Activated CD8-positive, alpha-beta T cell treated with anti-CD3 and anti-CD28 coated beads for 36 hours (primary cell): ENCODE data around the gene SLC22A23. TPM values are rescaled to one million over a fixed set of nuclear protein-coding genes. Genes with fewer than 3 reads are reported as not detected.

Experiments used
- ATAC-seq: fragments of 200-7000 bp; cut with Tn5 transposase; one replicate; pipeline ENCODE4 v1.10.0; 2021; ENCODE audit warnings: mild to moderate bottlenecking, moderate library complexity
- CTCF ChIA-PET: fragments of 350-600 bp; sonication (Branson Sonifier 250); formaldehyde crosslinking; loops from one replicate; lab custom pipeline; 2021; ENCODE audit warnings: antibody characterized with exemption; lab: Charles Lee
- POLR2A ChIA-PET: fragments of 350-600 bp; sonication (Branson Sonifier 250); formaldehyde crosslinking; loops from one replicate; lab custom pipeline; 2021; ENCODE audit warnings: antibody characterized with exemption; lab: Charles Lee
- DNase-seq: peaks from one replicate; pipeline ENCODE4 v3.0.0-alpha.2; 2020
- H3K27ac Mint-ChIP-seq: one replicate; pipeline ENCODE4 v1.8.0; 2021; ENCODE audit warnings: mild to moderate bottlenecking, mixed read lengths
- H3K27me3 Mint-ChIP-seq: one replicate; pipeline ENCODE4 v1.8.0; 2021; ENCODE audit warnings: mixed read lengths
- H3K36me3 Mint-ChIP-seq: one replicate; pipeline ENCODE4 v1.8.0; 2021; ENCODE audit warnings: low read depth, mixed read lengths
- H3K4me1 Mint-ChIP-seq: one replicate; pipeline ENCODE4 v1.8.0; 2021; ENCODE audit warnings: low read depth, mixed read lengths
- H3K4me3 Mint-ChIP-seq: one replicate; pipeline ENCODE4 v1.8.0; 2021; ENCODE audit warnings: mild to moderate bottlenecking, moderate library complexity, mixed read lengths
- H3K9me3 Mint-ChIP-seq: one replicate; pipeline ENCODE4 v1.8.0; 2021; ENCODE audit warnings: mixed read lengths
- intact Hi-C: fragments of 100-400 bp; cut with micrococcal nuclease; formaldehyde crosslinking; loops from one replicate; pipeline ENCODE4 v1.10.0; 2022
- total RNA-seq, 2 experiments: library from RNA; stranded (reverse); gene quantifications; one replicate each; pipeline ENCODE4 v1.2.3, GENCODE V29; 2021
- TF ChIP-seq, protein P1 (sequence below): fragments of 200-600 bp; IDR thresholded peaks from one replicate; pipeline ENCODE4 v1.8.0; 2022; ENCODE audit warnings: antibody characterized with exemption, mild to moderate bottlenecking

Gene SLC22A23
- total RNA-seq, 2 experiments from 2014 or later: 0.16 to 0.34 TPM

DNA sequence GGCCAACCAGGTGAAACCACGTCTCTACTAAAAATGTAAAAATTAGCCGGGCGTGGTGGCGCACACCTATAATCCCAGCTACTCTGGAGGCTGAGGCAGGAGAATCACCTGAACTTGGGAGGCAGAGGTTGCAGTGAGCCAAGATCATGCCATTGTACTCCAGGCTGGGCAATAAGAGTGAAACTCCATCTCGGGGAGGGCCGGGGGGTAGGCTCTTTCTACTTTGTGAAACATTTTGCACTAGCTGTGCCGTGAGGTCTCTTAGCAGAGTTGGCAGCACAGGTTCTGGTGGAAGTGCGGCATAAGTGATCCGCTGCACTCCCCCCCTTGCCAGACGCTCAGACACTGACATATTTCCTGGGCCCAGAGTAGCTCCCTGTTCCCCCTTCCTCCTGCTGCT, 173.6 kb downstream of the SLC22A23 start:
- intact Hi-C loops: no loop called here
- Mint-ChIP-seq H3K27ac (no peak overlapping the region), H3K9me3 (no peaks in the 10 kb centered on the region), H3K4me3 (no peak overlapping the region), H3K36me3 (no peaks in the 10 kb centered on the region), H3K4me1 (peaks cover 3% of the 10 kb centered on the region), H3K27me3 (no peaks in the 10 kb centered on the region)
- no peak for DNase-seq
- CTCF ChIA-PET: interaction anchor here (8.2 kb wide), 1 partner anchor 449 kb away, joined by 89 read pairs; no protein-coding TSS in a partner anchor
- no peak for ATAC-seq
- POLR2A ChIA-PET: interaction anchor here (0.6 kb wide), 1 partner anchor 175 kb away, joined by 3 read pairs; no protein-coding TSS in a partner anchor
- TF ChIP-seq, protein P1, sequence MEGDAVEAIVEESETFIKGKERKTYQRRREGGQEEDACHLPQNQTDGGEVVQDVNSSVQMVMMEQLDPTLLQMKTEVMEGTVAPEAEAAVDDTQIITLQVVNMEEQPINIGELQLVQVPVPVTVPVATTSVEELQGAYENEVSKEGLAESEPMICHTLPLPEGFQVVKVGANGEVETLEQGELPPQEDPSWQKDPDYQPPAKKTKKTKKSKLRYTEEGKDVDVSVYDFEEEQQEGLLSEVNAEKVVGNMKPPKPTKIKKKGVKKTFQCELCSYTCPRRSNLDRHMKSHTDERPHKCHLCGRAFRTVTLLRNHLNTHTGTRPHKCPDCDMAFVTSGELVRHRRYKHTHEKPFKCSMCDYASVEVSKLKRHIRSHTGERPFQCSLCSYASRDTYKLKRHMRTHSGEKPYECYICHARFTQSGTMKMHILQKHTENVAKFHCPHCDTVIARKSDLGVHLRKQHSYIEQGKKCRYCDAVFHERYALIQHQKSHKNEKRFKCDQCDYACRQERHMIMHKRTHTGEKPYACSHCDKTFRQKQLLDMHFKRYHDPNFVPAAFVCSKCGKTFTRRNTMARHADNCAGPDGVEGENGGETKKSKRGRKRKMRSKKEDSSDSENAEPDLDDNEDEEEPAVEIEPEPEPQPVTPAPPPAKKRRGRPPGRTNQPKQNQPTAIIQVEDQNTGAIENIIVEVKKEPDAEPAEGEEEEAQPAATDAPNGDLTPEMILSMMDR: no peak

DNA sequence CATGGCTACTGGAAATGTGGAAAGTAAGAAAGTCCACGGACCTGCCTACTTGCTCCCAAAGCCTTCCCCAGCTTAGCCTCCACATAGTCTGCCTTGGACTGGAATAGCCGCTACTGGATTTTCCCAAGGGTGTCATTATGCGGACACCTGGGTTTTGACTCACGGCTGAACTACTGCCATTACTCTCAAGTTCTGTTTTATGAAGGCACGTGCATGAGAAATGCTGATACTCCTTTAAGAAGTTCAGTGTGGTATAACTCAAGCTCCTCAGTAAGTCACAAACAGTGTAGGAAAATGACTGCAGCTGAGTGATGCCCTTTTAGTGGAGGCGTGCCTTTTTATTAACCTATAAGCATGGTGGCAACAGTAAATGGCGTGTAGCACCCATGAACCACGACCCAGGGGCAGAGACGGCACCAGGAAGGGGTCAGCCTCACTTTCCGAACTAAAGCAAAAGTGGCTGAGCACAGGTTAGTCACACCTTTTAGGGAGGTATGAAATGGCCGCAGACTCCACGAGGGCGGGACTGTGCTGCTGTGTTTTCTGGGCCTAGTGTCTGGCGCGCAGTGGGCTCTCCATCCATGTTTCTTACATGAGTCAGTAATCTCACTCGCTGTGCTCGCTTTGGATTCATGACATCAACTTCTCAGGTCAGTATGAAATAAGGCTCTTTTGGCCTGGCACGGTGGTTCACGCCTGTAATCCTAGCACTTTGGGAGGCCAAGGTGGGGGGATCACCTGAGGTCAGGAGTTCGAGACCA, 174.2 kb downstream of the SLC22A23 start:
- no peak for ATAC-seq
- Mint-ChIP-seq H3K36me3 (no peaks in the 10 kb centered on the region), H3K27ac (no peak overlapping the region), H3K4me3 (no peak overlapping the region), H3K27me3 (no peaks in the 10 kb centered on the region), H3K4me1 (peaks cover 3% of the 10 kb centered on the region), H3K9me3 (no peaks in the 10 kb centered on the region)
- TF ChIP-seq, protein P1: no peak
- DNase-seq: no peak
- ChIA-PET POLR2A (interaction anchor here (0.6 to 1.5 kb wide), 2 partner anchors 15 to 176 kb away, joined by 3 read pairs; no protein-coding TSS in a partner anchor), CTCF (interaction anchor here (1.2 to 8.2 kb wide), 4 partner anchors 9 to 450 kb away, joined by 3 to 89 read pairs (median 4); no protein-coding TSS in a partner anchor)
- intact Hi-C loops: no loop called here

DNA sequence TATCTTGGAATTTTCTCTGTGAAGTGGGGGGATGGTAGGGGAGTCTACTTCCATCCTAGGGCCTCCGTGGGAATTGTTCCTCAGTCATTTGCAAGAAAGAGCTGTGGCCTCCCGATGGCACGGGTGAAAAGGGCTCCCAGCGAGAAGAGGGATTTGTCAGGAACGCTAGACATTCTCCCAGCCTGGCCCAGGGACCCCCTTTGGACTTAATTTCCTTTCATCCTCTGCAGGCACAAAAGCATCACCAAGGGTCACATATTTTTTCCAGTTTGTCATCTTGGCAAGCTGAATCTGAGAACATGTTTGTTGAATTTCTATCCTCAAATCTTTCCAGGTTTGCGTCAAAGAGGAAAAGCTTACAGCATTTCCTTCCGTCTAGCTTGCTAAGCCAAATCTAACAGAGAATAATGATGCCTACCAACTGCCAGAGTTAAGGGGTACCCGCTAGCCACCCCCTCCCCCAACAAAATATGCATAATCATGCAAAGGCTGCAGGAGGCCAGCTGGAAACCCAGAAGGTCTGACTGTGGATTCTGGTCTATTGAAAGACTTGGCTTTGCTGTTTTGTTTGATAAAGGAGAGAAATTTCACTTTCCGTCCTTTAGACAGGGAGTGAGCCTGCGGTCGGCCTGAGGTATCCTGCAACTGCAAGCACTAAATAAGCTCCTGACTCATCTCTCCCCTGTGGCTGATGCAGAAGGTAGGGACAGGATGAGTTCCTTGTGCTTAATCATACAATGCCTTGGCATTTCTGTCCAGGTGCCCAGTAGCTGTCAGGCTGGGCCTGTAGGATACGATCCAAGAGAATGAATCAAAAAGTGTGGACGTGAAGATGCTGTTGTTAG, 175.0 kb downstream of the SLC22A23 start:
- Mint-ChIP-seq H3K27ac (no peak overlapping the region), H3K9me3 (no peaks in the 10 kb centered on the region), H3K4me1 (peaks cover 3% of the 10 kb centered on the region), H3K27me3 (no peaks in the 10 kb centered on the region), H3K4me3 (no peak overlapping the region), H3K36me3 (no peaks in the 10 kb centered on the region)
- no peak for ATAC-seq
- ChIA-PET POLR2A (interaction anchor here (1.5 kb wide), 1 partner anchor 14 kb away, joined by 3 read pairs; no protein-coding TSS in a partner anchor), CTCF (interaction anchor here (1.0 to 8.2 kb wide), 6 partner anchors 10 to 697 kb away, joined by 3 to 89 read pairs (median 4); no protein-coding TSS in a partner anchor)
- intact Hi-C loops: no loop called here
- TF ChIP-seq, protein P1: no peak
- DNase-seq: no peak

DNA sequence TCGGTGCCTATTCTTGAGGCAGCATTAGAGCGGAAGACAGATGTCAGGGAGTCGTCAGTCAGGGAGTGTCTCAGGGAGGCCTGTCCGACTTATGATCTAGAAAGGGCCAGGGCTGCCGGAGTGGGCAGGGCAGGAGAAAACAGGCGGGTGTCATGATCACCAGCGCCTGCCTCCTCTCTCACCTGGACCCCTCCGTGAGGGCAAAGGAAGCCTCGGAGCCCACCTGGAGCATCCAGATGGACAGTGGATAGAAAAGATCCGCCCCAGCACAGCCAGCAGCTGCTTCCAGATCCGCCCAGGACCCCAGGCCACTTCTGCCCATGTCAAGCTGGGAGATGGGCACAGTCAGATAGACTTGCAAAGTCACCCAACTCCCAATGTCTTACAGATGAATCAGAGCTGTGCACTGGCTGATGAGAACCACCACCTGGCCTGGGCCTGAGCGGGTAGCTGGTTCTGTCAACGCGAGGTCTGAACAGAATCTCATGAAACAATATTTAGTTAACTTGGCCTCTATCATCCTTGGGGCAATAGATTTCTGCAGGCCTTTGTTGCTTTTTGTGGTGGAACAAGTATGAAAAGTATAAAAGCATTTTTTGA, 175.9 kb downstream of the SLC22A23 start:
- intact Hi-C loops: no loop called here
- CTCF ChIA-PET: interaction anchor here (1.0 to 8.2 kb wide), 5 partner anchors 11 to 698 kb away, joined by 3 to 89 read pairs (median 4); no protein-coding TSS in a partner anchor
- Mint-ChIP-seq H3K36me3 (no peaks in the 10 kb centered on the region), H3K27ac (no peak overlapping the region), H3K4me1 (peaks cover 3% of the 10 kb centered on the region), H3K4me3 (no peak overlapping the region), H3K9me3 (no peaks in the 10 kb centered on the region), H3K27me3 (no peaks in the 10 kb centered on the region)
- POLR2A ChIA-PET: interaction anchor here (1.5 kb wide), 1 partner anchor 14 kb away, joined by 3 read pairs; no protein-coding TSS in a partner anchor
- no peak for DNase-seq
- TF ChIP-seq, protein P1: no peak
- ATAC-seq: no peak
